H9 (cell line): ENCODE measurements around the gene CCDC85A. TPM values are rescaled to one million over a fixed set of nuclear protein-coding genes. Genes with fewer than 3 reads are reported as not detected.

Experiments
- DNase-seq: peaks from one replicate; pipeline ENCODE4 v3.0.0-alpha.2; 2017
- H2AFZ ChIP-seq: one replicate; pipeline ENCODE4 v1.6.1; 2013; ENCODE audit warnings: mild to moderate bottlenecking, low read length, control low read depth, moderate library complexity
- H2AK5ac ChIP-seq: 2 replicates; pipeline ENCODE4 v1.6.1; 2013; ENCODE audit warnings: low read length, control low read depth, mixed read lengths; ENCODE audit not compliant: insufficient read length
- H2BK120ac ChIP-seq: one replicate; pipeline ENCODE4 v1.6.1; 2013; ENCODE audit warnings: low read depth, mild to moderate bottlenecking, low read length, control low read depth, inconsistent platforms; ENCODE audit not compliant: poor library complexity, severe bottlenecking
- H2BK12ac ChIP-seq: 2 replicates; pipeline ENCODE4 v1.6.1; 2013; ENCODE audit warnings: low read length, control low read depth, mixed read lengths, low read depth; ENCODE audit not compliant: insufficient read length
- H2BK15ac ChIP-seq: 2 replicates; pipeline ENCODE4 v1.6.1; 2013; ENCODE audit warnings: low read depth, low read length, control low read depth
- H2BK20ac ChIP-seq: one replicate; pipeline ENCODE4 v1.6.1; 2013; ENCODE audit warnings: low read depth, mild to moderate bottlenecking, low read length, control low read depth, inconsistent platforms; ENCODE audit not compliant: poor library complexity, severe bottlenecking
- H2BK5ac ChIP-seq: 2 replicates; pipeline ENCODE4 v1.6.1; 2013; ENCODE audit warnings: low read length, control low read depth, mixed read lengths; ENCODE audit not compliant: insufficient read length
- H3K14ac ChIP-seq: 2 replicates; pipeline ENCODE4 v1.6.1; 2013; ENCODE audit warnings: low read length, control low read depth; ENCODE audit not compliant: insufficient read depth
- H3K18ac ChIP-seq: 2 replicates; pipeline ENCODE4 v1.6.1; 2013; ENCODE audit warnings: low read depth, mild to moderate bottlenecking, mixed read lengths, low read length, control low read depth; ENCODE audit not compliant: insufficient read length
- H3K23ac ChIP-seq: 2 replicates; pipeline ENCODE4 v1.6.1; 2013; ENCODE audit warnings: low read length, control low read depth, mixed read lengths, low read depth; ENCODE audit not compliant: insufficient read length
- H3K23me2 ChIP-seq: 2 replicates; pipeline ENCODE4 v1.6.1; 2013; ENCODE audit warnings: low read depth, mild to moderate bottlenecking, mixed read lengths, low read length, control low read depth; ENCODE audit not compliant: insufficient read length, poor library complexity, severe bottlenecking
- H3K27ac ChIP-seq: 2 replicates; pipeline ENCODE4 v1.5.1; 2013; ENCODE audit warnings: low read length, control low read depth, mixed read lengths, low read depth; ENCODE audit not compliant: insufficient read length
- H3K27me3 ChIP-seq: 2 replicates; pipeline ENCODE4 v1.6.1; 2013; ENCODE audit warnings: low read length, control low read depth, inconsistent platforms; ENCODE audit not compliant: insufficient read depth
- H3K4ac ChIP-seq: 2 replicates; pipeline ENCODE4 v1.6.1; 2013; ENCODE audit warnings: low read depth, mild to moderate bottlenecking, control low read depth, inconsistent platforms, low read length, moderate library complexity
- H3K4me1 ChIP-seq: 2 replicates; pipeline ENCODE4 v1.6.1; 2013; ENCODE audit warnings: low read length, control low read depth, inconsistent platforms; ENCODE audit not compliant: insufficient read depth
- H3K4me2 ChIP-seq: 2 replicates; pipeline ENCODE4 v1.6.1; 2013; ENCODE audit warnings: low read length, control low read depth, mixed read lengths; ENCODE audit not compliant: insufficient read length, insufficient read depth
- H3K56ac ChIP-seq: 2 replicates; pipeline ENCODE4 v1.6.1; 2013; ENCODE audit warnings: low read depth, mild to moderate bottlenecking, mixed read lengths, low read length, control low read depth; ENCODE audit not compliant: insufficient read length
- H3K79me1 ChIP-seq: 2 replicates; pipeline ENCODE4 v1.6.1; 2013; ENCODE audit warnings: low read depth, mild to moderate bottlenecking, moderate library complexity, low read length, control low read depth, inconsistent platforms; ENCODE audit not compliant: insufficient read depth, poor library complexity, severe bottlenecking
- H3K79me2 ChIP-seq: 2 replicates; pipeline ENCODE4 v1.6.1; 2013; ENCODE audit warnings: low read length, control low read depth, inconsistent platforms; ENCODE audit not compliant: insufficient read depth
- H3K9ac ChIP-seq: 2 replicates; pipeline ENCODE4 v1.6.1; 2013; ENCODE audit warnings: low read length, control low read depth, mixed read lengths; ENCODE audit not compliant: insufficient read length; ENCODE audit errors: extremely low read depth
- H3K9me3 ChIP-seq: one replicate; pipeline ENCODE4 v1.6.1; 2013; ENCODE audit warnings: low read depth, low read length, inconsistent platforms; ENCODE audit not compliant: control insufficient read depth
- H3T11ph ChIP-seq: one replicate; pipeline ENCODE4 v1.6.1; 2013; ENCODE audit warnings: mild to moderate bottlenecking, low read length, control low read depth, inconsistent platforms
- H4K20me1 ChIP-seq: one replicate; pipeline ENCODE4 v1.6.1; 2013; ENCODE audit not compliant: control insufficient read depth, insufficient read length, insufficient read depth
- H4K5ac ChIP-seq: 2 replicates; pipeline ENCODE4 v1.6.1; 2013; ENCODE audit warnings: low read depth, mild to moderate bottlenecking, mixed read lengths, low read length, control low read depth; ENCODE audit not compliant: insufficient read length
- H4K8ac ChIP-seq: replicated peaks from 2 replicates; pipeline ENCODE4 v1.6.1; 2013; ENCODE audit warnings: low read length, control low read depth, mixed read lengths, low read depth; ENCODE audit not compliant: insufficient read length
- H4K91ac ChIP-seq: 2 replicates; pipeline ENCODE4 v1.6.1; 2013; ENCODE audit warnings: low read depth, mild to moderate bottlenecking, moderate library complexity, mixed read lengths, low read length, control low read depth; ENCODE audit not compliant: insufficient read length
- H3K27ac Mint-ChIP-seq, 3 experiments: 2 replicates in 2 of 3; 3 replicates in 1 of 3; pipeline ENCODE4 v1.8.0; 2020 to 2021; ENCODE audit warnings: mixed read lengths in 3 of 3, mild to moderate bottlenecking in 1 of 3, moderate library complexity in 1 of 3
- H3K27me3 Mint-ChIP-seq: 2 replicates; pipeline ENCODE4 v1.8.0; 2021; ENCODE audit warnings: low read depth, mild to moderate bottlenecking, moderate library complexity, mixed read lengths
- H3K36me3 Mint-ChIP-seq, 3 experiments: 2 replicates in 2 of 3; 3 replicates in 1 of 3; pipeline ENCODE4 v1.8.0; 2020 to 2021; ENCODE audit warnings: low read depth in 3 of 3, mixed read lengths in 3 of 3; ENCODE audit not compliant: insufficient read depth in 1 of 3
- H3K4me1 Mint-ChIP-seq, 2 experiments: 2 replicates each; pipeline ENCODE4 v1.8.0; 2020; ENCODE audit warnings: mixed read lengths in 2 of 2
- H3K4me3 Mint-ChIP-seq, 2 experiments: 2 replicates in 1 of 2; 3 replicates in 1 of 2; pipeline ENCODE4 v1.8.0; 2020 to 2021; ENCODE audit warnings: mild to moderate bottlenecking in 2 of 2, mixed read lengths in 2 of 2, moderate library complexity in 1 of 2
- H3K9me3 Mint-ChIP-seq, 2 experiments: 2 replicates in 1 of 2; 3 replicates in 1 of 2; pipeline ENCODE4 v1.8.0; 2020; ENCODE audit warnings: mild to moderate bottlenecking in 2 of 2, mixed read lengths in 2 of 2, moderate library complexity in 1 of 2
- WGBS: extraction: QIAGEN DNeasy Blood & Tissue Kit; methylation state at CpG from one replicate; pipeline ENCODE4 v1.1.7; 2013; ENCODE audit warnings: missing lambda C conversion rate, low lambda C conversion rate, mixed read lengths; ENCODE audit not compliant: insufficient read length; ENCODE audit errors: extremely low coverage; 5-methylcytosine and 5-hydroxymethylcytosine counted together
- total RNA-seq: library from RNA; stranded (reverse); gene quantifications from 2 replicates; pipeline ENCODE4 v1.2.1, GENCODE V29; 2021
- TF ChIP-seq, protein P1 (sequence below): fragments of 200-600 bp; sonication (generic); conservative IDR thresholded peaks from 3 replicates; pipeline ENCODE4 v1.8.0; 2021; ENCODE audit warnings: antibody characterized with exemption, mild to moderate bottlenecking

The CCDC85A gene
- total RNA-seq, 1 experiment from 2014 or later: 0.17 TPM

GRCh38 chr2:56224316-56224715 lies 40.5 kb downstream of the CCDC85A start:
- no peak overlapping the region for H2BK120ac ChIP-seq
- no peaks in the 10 kb centered on the region for H3K4me1 ChIP-seq
- H3K9ac ChIP-seq: no peak overlapping the region
- no peaks in the 10 kb centered on the region for H3K79me2 ChIP-seq
- H2BK12ac ChIP-seq: no peak overlapping the region
- no peak overlapping the region for H4K91ac ChIP-seq
- Mint-ChIP-seq H3K27me3 (peaks cover 2% of the 10 kb centered on the region; the same call in 1 of the 2 replicates), H3K9me3 (peaks cover 3 to 5% of the 10 kb centered on the region in 2 experiments; a peak in 1 of 5 replicates), H3K4me1 (no peaks in the 10 kb centered on the region), H3K36me3 (no peaks in the 10 kb centered on the region), H3K4me3 (no peak overlapping the region), H3K27ac (no peak overlapping the region)
- H4K8ac ChIP-seq: no peak overlapping the region
- H3K14ac ChIP-seq: no peak overlapping the region
- H3K4me2 ChIP-seq: no peak overlapping the region
- H3K23me2 ChIP-seq: no peaks in the 10 kb centered on the region
- H3K79me1 ChIP-seq: no peaks in the 10 kb centered on the region
- TF ChIP-seq, protein P1, sequence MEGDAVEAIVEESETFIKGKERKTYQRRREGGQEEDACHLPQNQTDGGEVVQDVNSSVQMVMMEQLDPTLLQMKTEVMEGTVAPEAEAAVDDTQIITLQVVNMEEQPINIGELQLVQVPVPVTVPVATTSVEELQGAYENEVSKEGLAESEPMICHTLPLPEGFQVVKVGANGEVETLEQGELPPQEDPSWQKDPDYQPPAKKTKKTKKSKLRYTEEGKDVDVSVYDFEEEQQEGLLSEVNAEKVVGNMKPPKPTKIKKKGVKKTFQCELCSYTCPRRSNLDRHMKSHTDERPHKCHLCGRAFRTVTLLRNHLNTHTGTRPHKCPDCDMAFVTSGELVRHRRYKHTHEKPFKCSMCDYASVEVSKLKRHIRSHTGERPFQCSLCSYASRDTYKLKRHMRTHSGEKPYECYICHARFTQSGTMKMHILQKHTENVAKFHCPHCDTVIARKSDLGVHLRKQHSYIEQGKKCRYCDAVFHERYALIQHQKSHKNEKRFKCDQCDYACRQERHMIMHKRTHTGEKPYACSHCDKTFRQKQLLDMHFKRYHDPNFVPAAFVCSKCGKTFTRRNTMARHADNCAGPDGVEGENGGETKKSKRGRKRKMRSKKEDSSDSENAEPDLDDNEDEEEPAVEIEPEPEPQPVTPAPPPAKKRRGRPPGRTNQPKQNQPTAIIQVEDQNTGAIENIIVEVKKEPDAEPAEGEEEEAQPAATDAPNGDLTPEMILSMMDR: no peak
- no peak overlapping the region for H2AFZ ChIP-seq
- H2BK15ac ChIP-seq: no peak overlapping the region
- no peak overlapping the region for H4K5ac ChIP-seq
- no CpG with 5 or more reads among the region's 1 CpG for WGBS
- H3K27me3 ChIP-seq: no peaks in the 10 kb centered on the region
- H3K27ac ChIP-seq: no peak overlapping the region
- H3K23ac ChIP-seq: no peak overlapping the region
- no peak overlapping the region for H2BK5ac ChIP-seq
- H3K4ac ChIP-seq: no peak overlapping the region
- H3K18ac ChIP-seq: no peak overlapping the region
- H3K9me3 ChIP-seq: no peaks in the 10 kb centered on the region
- no peak for DNase-seq
- no peak overlapping the region for H3K56ac ChIP-seq
- no peak overlapping the region for H2AK5ac ChIP-seq
- H3T11ph ChIP-seq: no peak overlapping the region
- H2BK20ac ChIP-seq: no peak overlapping the region
- H4K20me1 ChIP-seq: no peaks in the 10 kb centered on the region
